HG02884 (cell line): ENCODE data around the gene SFI1.

Experiments
- ATAC-seq: cut with Tn5 transposase; IDR thresholded peaks from one replicate; pipeline ENCODE4 v1.9.1; 2021; ENCODE audit warnings: mild to moderate bottlenecking, moderate library complexity; ENCODE audit not compliant: unreplicated experiment

Gene SFI1

GRCh38 chr22:31615491-31615860 lies 119.1 kb downstream of the SFI1 start:
- ATAC-seq = no peak

GRCh38 chr22:31615940-31616314 lies 119.6 kb downstream of the SFI1 start:
- no peak for ATAC-seq

- no peak for ATAC-seq
Measured at GRCh38 chr22:31616315-31616980, 120.1 kb downstream of the SFI1 start.

GRCh38 chr22:31618057-31618456 lies 121.7 kb downstream of the SFI1 start:
- no peak for ATAC-seq

GRCh38 chr22:31618471-31619176 lies 122.3 kb downstream of the SFI1 start:
- ATAC-seq = no peak

- no peak for ATAC-seq
Measured at GRCh38 chr22:31619611-31620300, 123.4 kb downstream of the SFI1 start.

- no peak for ATAC-seq
Measured at GRCh38 chr22:31620756-31621480, 124.6 kb downstream of the SFI1 start.

GRCh38 chr22:31621507-31622124 lies 125.3 kb downstream of the SFI1 start:
- ATAC-seq = no peak

- no peak for ATAC-seq
Measured at GRCh38 chr22:31622980-31623379, 126.6 kb downstream of the SFI1 start.

GRCh38 chr22:31623592-31624304 lies 127.4 kb downstream of the SFI1 start:
- no peak for ATAC-seq

GRCh38 chr22:31625257-31625640 lies 128.9 kb downstream of the SFI1 start:
- ATAC-seq = no peak

- ATAC-seq = no peak
Measured at GRCh38 chr22:31625661-31626426, 129.5 kb downstream of the SFI1 start.

- ATAC-seq = no peak
Measured at GRCh38 chr22:31626427-31627150, 130.3 kb downstream of the SFI1 start.

GRCh38 chr22:31627223-31627731 lies 130.9 kb downstream of the SFI1 start:
- ATAC-seq = no peak

GRCh38 chr22:31628362-31628761 lies 132.0 kb downstream of the SFI1 start:
- no peak for ATAC-seq

- no peak for ATAC-seq
Measured at GRCh38 chr22:31628969-31629708, 132.8 kb downstream of the SFI1 start.

- ATAC-seq = no peak
Measured at GRCh38 chr22:31629741-31630184, 133.4 kb downstream of the SFI1 start.
